ENCODE data around the gene UVRAG.
A peak's percentile ranks its signal among the peaks of the same experiment; 100 is the strongest.

The UVRAG gene

DNA sequence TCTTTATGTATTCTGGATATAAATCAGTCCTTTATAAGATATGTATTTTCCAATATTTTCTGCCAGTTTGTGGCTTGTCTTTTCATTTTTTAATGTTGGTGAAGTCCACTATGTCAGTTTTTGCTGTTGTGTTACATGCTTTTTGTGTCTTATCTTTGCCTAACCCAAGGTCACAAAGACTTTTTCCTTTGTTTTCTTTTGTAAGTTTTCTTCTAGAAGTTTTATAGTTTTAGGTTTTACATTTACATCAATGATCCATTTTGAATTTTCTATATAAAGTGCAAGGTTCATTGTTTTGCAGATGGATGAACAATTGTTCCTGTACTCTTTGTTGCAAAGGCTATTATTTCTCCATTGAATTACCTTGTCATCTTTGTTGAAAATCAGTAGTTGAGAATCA lies 69.3 kb downstream of the UVRAG start:
- no peak for DNase-seq

DNA sequence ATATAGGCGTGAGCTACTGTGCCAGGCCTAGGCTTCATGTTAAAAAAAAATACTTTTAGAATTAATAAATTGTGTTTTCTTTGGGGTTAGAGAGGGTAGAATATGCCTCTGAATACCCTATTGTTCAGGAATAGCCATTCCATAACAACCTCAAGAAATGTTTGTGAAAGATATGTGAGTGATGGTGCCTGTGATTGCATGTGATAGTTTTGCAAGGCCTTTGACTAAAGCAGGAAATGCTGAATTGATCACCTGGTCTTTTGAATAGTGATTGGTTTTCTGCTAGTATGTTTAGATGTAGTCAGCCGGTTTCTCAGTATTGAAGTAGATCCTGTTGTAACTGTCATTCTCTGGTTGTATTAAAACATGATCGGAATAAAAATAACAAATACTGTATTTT lies 73.4 kb downstream of the UVRAG start:
- no peak for DNase-seq

DNA sequence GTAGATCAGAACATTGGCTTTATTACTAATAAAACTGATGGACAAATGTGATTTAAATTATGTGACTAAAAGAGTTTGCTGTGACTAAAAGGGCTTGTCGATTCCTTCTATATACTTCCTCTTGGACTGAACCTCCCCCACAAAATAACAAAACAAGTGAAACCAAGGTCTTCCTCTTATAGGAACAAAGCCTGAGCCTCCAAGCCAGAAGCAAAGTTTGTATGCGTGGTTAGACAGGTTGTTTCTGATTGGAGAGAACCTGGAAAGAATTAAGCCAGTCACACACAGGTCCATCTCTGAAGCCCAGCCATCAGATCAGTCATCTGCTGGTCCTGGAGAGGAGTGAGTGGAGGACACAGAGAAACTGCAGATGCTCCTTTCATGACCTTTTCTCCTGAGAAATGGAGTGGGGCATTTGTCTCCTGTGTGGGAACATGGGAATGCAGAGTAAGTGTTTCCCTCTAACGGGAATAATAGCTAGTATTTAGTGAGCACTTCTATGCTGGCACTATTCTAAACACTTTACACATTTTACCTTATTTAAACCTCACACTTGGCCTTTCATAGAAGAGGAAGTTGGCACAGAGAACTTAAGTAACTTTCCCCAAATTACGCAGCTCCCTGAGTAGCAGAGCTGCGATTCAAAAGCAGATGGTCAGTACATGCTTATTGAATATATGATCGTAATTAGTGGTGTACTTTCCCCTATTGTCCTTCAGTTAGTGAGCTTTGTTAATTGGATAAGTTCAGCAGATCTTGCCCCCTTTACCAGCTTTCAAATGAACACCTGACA lies 77.1 kb downstream of the UVRAG start:
- DNase-seq, result no peak

DNA sequence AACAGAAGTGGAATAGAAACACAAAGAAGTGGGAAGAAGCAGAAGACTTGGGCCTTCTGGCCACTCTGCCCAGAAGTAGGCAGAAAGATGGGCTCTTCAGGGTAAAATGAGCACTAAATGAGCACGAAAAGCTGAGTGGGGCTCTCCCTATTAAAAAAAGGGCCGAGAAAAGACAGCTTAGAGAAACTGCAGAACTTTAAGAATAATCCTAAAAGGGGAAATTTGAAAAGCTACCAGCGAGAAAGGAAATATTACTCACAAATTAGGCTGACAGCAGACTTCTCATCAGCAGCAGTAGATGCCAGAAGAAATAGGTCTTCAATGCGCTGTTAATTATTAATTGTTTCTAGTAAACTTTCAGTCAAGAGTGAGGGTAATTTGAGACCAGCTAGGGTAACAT lies 78.2 kb downstream of the UVRAG start:
- DNase-seq, result no peak

DNA sequence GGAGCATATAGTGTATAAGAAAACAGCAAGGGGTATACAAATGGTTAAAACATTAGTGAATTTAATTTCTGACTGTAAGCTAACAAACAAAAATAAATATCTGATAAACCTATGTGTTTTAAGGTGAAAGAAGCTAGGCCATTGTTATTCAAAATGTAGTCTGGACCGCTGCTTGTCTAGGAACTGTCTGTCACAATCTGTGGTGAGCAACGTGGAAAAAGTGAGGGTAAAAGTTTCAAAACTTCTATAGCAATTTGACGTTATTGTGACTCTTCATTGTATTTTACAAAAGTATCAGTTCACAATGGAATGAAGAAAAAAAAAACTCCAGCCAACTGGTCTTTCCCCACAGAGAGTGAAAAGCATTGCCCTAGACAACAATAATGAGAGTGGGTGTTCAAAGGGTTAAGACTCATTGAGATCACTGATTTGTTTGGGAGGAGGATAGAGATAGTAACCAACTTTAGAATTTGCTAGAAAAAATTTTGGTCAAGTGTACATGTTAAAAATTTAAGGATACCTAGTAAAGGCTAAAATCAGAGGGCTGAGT lies 79.1 kb downstream of the UVRAG start:
- no peak for DNase-seq

DNA sequence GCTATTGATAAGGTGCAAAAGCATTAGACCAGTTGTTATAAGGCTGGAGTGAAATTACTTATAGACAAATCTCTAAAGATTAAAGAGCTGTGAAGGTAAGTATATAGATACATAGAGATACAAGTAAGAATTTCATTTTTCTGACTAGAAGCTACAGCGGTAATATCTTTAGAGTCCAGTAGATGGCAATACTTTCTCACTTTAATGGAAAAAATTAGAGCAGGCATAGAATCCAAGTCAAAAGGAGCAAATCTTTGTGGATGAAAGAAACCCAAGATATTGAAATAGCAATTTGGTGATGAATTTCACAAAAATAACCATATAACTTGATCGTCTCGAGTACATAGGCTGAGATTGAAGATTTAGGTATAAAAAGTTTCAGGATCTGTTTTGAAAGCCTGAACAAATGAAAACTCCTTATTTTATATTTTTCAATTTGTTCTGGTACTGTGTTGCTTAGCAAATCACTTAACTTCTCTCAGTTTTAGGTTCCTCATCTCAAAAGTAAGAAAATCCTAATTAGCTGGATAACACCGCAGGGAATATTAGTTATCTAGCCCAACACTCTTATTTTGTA lies 81.9 kb downstream of the UVRAG start:
- peak in 1 of 2 experiments; percentile 20 for DNase-seq

DNA sequence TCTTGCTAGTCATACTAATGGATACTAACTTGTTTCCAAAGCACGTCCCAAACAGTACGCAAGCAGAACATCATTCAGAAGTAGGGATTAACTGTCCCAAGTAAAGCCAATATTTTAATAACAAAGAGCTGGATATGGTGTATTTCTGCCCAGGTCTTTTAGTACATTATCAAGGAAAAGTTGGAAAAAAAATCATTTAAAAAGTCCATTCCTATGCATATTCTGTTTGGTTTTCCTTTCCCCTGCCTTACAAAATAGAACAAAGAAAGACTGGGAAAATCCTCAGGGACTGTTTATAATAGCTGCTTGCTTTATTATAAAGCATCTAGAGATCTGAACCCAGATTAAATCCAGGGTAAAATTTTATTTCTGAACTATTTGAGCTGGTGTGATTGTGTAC lies 83.9 kb downstream of the UVRAG start:
- DNase-seq, result no peak

DNA sequence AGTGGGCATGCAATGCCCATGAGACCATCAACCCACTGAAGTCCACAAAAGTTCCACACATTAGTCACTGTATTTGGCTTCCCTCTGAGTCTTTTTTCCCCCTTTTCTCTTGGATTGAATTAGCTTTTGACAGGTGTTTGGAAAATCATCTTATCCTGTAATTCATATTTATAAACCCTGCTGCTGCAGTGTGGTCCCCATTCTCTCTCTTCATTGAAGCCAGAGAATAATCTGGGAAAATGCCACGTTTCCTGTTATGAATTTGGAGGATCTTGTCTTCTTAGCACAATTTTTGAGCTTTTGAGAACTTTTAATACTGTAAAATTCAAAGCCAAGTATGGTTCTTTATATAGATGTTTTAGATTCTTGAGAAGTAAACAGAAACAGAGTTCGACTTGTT lies 84.8 kb downstream of the UVRAG start:
- DNase-seq, result no peak

DNA sequence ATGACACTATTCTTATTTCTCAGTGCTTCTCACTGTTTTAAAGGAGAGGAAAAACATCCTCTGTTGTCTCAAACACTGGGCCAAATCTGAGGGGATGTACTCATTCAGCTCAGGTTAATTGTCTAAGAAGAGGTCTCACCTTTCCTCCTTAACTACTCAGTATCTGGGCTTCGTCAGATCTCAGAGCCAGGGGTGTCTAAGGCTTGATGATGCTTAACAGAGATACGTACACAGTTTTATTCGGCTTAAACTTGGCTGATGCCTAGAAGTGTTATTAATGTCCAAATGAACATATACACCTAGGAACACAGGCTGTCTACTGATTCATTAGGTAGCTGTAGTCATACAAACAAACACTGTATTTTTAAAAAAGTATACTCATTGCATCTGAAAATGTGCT lies 85.8 kb downstream of the UVRAG start:
- DNase-seq, result no peak

DNA sequence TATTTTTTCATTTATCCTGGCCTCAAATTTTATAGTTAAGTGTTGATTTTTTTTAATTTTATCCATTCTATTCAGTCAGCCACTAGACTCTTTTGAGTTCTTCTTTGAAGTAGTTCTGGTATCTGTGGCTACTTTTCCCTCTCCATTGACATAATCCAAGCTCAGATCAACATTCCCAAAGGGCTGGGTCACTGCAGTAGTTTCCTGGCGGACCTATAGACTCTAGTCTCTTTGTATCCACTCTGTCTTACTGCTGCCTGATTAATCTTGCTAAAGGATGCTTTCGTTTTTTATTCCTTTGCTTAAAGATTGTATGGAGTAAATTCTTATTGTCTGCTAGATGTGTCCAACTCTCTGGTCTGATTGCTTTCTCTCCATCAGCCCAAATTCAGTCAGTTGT lies 87.6 kb downstream of the UVRAG start:
- no peak for DNase-seq

DNA sequence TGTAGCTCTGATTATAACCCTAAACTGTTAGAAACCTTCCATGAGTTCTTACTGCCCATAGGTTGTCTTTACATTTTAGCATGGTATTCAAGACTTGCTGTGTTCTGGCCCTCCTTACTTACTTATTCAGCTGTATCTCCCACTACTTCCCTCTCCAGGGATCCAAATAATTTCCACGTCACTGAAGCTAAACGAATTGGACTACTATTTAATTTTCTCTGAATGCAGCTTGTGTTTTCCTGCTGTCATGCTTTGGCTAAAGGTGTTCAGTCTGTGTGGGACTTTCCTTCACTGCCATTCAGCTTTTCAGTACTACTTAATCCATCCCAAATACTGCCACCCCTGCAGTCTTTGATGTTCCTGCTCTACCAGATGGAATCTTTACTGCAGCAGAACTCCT lies 88.3 kb downstream of the UVRAG start:
- no peak for DNase-seq

DNA sequence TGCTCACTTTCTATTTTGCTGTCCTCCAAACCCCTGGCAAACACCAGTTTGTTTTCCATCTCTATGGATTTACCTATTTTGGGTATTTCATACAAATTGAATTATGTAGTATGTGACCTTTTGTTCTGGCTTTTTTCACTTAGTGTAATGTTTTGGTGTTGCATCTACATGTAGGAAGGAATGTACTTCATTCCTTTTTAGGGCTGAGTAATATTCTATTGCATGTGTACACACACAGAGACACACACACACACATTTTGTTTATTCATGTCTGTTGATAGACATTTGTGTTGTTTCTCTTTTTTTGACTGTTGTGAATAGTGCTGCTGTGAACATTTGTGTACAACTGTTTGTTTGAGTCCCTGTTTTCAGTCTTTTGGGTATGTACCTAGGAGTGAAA lies 90.4 kb downstream of the UVRAG start:
- DNase-seq, result no peak

DNA sequence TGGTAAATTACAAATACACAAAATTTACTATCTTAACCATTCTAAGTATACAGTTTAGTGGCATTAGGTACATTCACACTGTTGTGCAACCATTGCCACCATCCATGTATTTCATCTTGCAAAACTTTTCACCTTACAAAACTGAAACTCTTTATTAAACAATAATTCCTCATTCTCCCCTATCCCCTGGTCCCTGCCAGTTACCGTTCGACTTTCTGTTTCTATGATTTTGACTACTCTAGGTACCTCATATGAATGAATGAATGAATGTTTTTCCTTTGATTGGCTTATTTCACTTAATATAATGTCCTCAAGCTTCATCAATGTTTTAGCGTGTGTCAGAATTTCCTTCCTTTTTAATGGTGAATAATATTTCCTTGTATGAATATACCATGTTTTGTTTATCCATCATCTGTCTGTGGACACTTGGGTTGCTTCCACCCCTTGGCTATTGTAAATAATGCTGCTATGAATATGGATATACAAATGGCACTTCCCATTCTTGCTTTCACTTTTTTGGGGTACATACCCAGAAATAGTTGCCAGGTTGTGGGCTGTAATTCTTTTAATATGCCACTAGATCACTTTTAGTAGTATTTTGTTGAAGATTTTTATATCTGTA lies 93.0 kb downstream of the UVRAG start:
- no peak for DNase-seq

DNA sequence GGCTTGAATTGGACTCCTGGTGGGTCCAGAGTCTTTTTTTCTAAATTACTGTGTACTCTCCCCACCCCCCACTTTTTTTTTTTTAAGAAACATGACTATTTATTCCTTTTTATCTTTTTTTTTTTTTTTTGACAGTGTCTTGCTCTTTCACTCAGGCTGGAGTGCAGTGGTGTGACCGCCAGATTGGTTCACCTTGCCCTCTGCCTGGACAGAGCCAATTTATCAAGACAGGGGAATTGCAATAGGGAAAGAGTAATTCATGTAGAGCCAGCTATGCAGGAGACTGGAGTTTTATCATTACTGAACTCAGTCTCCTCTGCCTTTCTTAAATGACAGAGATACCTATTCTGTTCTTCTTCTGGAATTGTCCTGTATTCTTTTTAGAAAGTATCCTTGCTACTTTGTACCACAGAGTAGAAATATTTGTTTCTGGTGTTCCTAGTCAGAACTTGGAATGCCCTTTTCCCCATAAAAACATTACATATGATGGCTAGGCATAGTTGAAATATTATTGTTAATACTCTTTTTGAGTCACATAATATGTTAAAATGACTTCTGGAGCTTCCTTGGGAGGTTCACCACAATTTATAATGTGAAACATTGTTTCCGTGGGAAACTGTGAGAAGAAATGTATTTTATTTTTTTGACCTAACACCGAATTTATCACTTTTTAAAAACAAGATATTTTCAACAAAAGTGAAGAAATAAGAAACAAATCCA lies 95.6 kb downstream of the UVRAG start:
- DNase-seq, result no peak

DNA sequence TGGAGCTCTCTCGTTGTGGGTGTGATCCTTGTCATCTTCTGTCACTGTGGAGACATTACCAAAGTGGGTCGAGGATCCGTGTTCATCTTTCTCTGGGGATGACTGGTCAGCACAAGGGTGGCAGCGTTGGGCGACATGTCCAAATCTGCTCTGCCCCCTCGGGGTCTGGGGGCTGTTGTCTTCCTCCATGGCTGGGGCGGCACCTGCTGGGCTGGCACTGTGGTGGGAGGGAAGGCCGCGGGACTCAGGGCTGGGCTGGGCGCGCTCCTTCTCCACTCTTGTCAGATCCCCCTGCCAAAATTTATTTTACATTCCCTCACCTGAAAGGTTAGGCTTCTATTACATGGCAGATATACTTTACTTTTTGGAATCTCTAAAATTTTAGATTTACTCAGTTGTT lies 96.4 kb downstream of the UVRAG start:
- no peak for DNase-seq

DNA sequence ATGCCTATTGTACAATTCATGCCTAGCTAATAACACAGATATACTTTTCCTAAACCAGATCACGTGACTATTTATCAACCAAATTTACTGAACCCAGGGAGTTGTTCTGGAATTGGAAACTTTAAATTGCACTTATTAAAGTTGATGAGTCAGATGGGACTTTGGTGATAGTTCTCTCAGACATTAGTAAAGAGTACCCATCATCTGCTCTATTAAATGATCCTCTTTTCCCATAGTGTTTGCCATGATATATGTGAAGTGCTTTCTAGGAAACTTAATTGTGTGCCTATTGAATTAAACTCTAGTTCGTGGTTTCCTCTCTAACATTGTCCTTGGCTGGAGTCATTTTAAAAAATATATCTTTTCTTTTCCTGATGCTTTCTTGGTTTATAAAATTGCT lies 99.0 kb downstream of the UVRAG start:
- no peak for DNase-seq

DNA sequence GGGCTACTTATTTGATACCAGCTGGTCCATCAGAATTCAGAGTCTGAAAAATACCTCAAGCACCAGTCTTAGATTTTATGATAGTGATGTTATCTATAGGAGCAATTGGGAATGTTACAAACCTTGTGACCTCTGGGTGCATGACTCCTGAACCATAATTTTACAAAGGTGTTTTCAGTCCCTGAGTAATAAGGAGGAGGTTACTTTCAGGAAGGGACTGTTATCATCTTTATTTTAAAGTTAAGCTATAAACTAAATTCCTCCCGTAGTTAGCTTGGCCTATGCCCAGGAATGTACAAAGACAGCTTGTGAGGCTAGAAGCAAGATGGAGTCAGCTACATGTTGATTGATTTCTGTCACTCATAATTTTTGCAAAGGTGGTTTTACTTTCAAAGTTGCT lies 101.9 kb downstream of the UVRAG start:
- DNase-seq, result no peak

DNA sequence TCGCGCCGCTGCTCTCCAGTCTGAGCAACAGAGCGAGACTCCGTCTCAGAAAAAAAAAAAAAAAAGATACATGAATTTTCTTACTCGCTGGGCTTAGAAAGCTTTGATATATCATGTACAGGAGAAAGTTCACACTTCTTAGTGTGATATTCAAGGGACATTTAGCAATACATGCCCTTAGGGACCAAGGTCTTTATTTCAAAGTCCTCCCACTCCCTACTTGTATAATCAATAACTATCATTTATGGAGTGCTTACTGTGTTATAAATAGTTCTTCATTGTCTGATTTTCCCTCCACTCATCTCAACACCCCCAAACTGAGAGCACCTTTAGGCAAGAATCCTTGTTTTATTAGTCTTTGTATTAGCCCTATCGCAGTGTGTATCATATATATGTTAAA lies 103.3 kb downstream of the UVRAG start:
- DNase-seq, result no peak

DNA sequence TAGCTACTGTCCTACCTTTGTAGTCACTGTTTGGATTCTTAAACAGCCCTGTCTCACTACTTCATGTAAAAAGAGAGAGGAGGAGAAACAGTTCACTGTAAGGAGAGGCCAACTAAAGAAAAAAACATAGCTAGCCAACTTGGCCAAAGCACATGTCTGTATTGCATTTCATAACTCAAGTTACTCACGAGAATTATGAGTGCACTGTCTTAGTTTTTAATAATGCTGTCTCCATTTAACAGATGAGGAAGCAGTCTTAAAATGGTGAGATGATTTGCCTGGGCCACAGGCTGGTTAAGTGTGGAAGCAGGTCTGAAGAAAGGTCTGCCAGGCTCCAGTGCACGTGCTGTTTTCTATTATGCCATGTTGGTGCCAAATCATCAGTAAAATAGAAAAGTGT lies 104.5 kb downstream of the UVRAG start:
- DNase-seq, result no peak

DNA sequence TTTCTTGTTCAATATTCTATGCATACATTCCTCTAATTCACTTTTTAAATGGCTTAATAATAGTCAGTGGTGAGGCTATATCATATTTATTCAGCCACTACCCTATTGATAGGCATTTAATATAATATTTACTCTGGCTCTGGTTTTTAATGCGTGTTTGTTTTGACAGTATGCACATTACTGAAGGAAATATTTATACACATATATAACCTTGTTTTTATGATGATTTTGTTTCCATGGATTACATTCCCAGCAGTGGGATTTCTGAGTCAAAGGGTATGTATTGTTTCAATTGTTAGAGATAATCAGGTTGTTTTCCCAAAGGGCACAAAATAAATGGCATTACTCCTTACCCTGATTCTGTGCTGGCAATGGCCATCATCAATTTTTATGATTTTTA lies 105.8 kb downstream of the UVRAG start:
- DNase-seq, result no peak

DNA sequence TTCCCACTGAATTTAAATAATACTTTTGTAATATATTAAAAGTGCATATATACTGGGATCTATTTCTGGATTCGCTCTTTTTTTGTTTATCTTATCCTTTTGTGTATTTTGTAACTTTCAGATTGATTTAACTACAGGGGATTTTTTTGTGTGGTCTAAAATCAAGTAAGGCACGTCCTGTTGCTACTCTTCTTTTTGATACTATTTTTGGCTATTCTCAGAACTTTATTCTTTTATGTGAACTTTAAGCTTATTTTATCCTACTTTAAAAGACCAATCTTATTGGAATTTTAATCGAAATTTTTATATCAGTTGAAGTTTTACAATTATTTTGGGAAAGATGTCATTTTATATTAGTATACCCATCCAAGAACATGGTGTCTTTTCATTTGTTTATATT lies 106.8 kb downstream of the UVRAG start:
- no peak for DNase-seq

DNA sequence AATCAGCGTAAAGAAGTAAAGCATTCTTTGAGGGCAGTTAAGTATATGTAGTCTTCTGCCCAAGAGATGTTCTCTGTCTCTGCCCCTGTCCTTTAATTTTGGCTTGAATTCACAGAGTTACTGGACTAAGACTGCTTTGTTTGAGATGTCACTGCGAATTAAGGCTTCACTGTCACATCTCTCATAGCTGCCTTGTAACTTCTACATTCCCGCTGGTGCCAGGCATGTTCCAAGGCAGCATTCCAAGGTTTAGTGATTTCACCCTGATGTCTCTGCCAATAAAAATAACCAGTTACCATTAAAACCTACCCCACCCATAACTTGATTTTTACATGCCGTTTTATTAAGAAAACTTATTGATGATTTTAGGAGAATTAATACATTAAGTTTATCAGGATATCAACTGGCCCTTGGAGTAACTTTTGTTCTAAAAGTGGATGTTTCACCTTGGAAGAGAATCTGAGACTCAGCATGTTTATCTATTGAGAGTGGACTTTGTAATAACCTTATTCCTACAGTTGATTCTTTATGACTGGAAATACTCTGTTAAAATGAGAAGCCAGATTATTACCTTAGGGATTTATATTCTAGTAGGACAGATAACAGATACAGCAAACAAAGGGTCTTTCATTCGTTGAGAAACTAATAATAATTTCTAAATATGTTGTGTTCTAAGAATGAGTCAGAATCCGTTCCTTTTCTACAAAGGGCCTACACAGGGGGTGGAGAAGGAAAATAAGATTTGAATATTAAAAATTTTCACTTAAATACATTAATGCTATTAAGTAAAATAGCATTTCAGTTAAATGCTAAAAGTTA lies 110.2 kb downstream of the UVRAG start:
- DNase-seq, result no peak

DNA sequence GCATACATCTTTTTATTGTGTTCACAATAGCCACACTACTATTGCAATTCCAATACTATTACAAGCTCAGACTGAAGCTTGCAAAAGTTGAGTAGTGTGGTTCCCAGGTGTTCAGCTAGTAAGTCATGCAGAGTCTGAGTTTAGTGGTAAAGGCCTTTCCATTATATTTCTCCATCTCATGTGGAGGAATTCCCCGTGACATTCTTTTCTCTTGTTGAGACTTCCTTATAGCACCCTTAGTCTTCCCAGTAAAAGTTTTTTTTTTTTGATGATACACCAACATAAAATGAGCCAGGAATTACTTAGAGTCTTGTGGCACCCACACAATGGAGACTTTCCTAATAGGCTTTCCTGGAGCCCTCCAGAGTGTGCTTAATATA lies 110.8 kb downstream of the UVRAG start:
- no peak for DNase-seq

Data from NCI-H1930 (cell line).